Liver (tissue), 9 donors: ENCODE data around the gene TXNDC8. TPM values are rescaled to one million over a fixed set of nuclear protein-coding genes. Genes with fewer than 3 reads are reported as not detected.
"Not testable (repeated sequence)": the region's sequence is repeated elsewhere in the genome, so short reads cannot be mapped to it uniquely, and the experiment has no call there.

Source experiments
- DNase-seq: peaks from one replicate; pipeline ENCODE4 v3.0.0-alpha.2; 2017; ENCODE audit warnings: low spot score
- H3K27ac ChIP-seq, 2 donors: one replicate each; pipeline ENCODE4 v1.7.0; 2013; ENCODE audit warnings: inconsistent platforms in 2 of 2, low read length in 2 of 2, control low read depth in 1 of 2, low read depth in 1 of 2, mild to moderate bottlenecking in 1 of 2
- H3K27me3 ChIP-seq, 4 donors: one replicate each; pipeline versions ENCODE4 v1.6.1 to v1.7.0; 2013; ENCODE audit warnings: low read length in 3 of 4, inconsistent platforms in 1 of 4, mild to moderate bottlenecking in 1 of 4, moderate library complexity in 1 of 4; ENCODE audit not compliant: control insufficient read depth in 4 of 4, insufficient read depth in 4 of 4
- H3K36me3 ChIP-seq, 4 donors: one replicate each; pipeline versions ENCODE4 v1.6.1 to v1.7.0; 2013; ENCODE audit warnings: low read length in 3 of 4, mild to moderate bottlenecking in 3 of 4, low read depth in 1 of 4, moderate library complexity in 1 of 4; ENCODE audit not compliant: control insufficient read depth in 4 of 4, insufficient read depth in 3 of 4
- H3K4me1 ChIP-seq, 4 donors: one replicate each; pipeline versions ENCODE4 v1.6.1 to v1.7.0; 2013; ENCODE audit warnings: low read length in 3 of 4, mild to moderate bottlenecking in 3 of 4, moderate library complexity in 1 of 4; ENCODE audit not compliant: control insufficient read depth in 4 of 4, insufficient read depth in 4 of 4
- H3K4me3 ChIP-seq, 3 donors: one replicate each; pipeline versions ENCODE4 v1.6.1 to v1.7.0; 2013; ENCODE audit warnings: low read length in 3 of 3, control low read depth in 1 of 3, low read depth in 1 of 3, mild to moderate bottlenecking in 1 of 3
- H3K9ac ChIP-seq, 2 donors: one replicate each; pipeline ENCODE4 v1.7.0; 2013; ENCODE audit warnings: low read length in 2 of 2, mild to moderate bottlenecking in 2 of 2, moderate library complexity in 2 of 2, control low read depth in 1 of 2, low read depth in 1 of 2
- H3K9me3 ChIP-seq, 4 donors: one replicate each; pipeline versions ENCODE4 v1.6.1 to v1.7.0; 2013; ENCODE audit warnings: low read length in 3 of 4; ENCODE audit not compliant: control insufficient read depth in 4 of 4
- FOXA1 ChIP-seq: IDR thresholded peaks from 2 replicates; pipeline ENCODE4 v1.6.1; 2016; ENCODE audit warnings: antibody characterized with exemption
- FOXA2 ChIP-seq: IDR thresholded peaks from 2 replicates; pipeline ENCODE4 v1.6.1; 2016; ENCODE audit warnings: antibody characterized with exemption
- GABPA ChIP-seq, 2 donors: IDR thresholded peaks in 1 of 2; conservative IDR thresholded peaks in 1 of 2; 2 replicates each; pipeline ENCODE4 v1.6.1; 2016; ENCODE audit warnings: antibody characterized with exemption in 2 of 2, mild to moderate bottlenecking in 1 of 2, moderate library complexity in 1 of 2
- HNF4A ChIP-seq, 2 donors: conservative IDR thresholded peaks; 2 replicates each; pipeline ENCODE4 v1.6.1; 2016; ENCODE audit warnings: antibody characterized with exemption in 2 of 2, mild to moderate bottlenecking in 2 of 2
- NR2F2 ChIP-seq: IDR thresholded peaks from 2 replicates; pipeline ENCODE4 v1.6.1; 2016; ENCODE audit warnings: antibody characterized with exemption
- RXRA ChIP-seq, 2 donors: IDR thresholded peaks; 2 replicates each; pipeline ENCODE4 v1.6.1; 2017 to 2018; ENCODE audit warnings: antibody characterized with exemption in 2 of 2, mild to moderate bottlenecking in 1 of 2
- SP1 ChIP-seq: IDR thresholded peaks from 2 replicates; pipeline ENCODE4 v1.6.1; 2018; ENCODE audit warnings: antibody characterized with exemption, mild to moderate bottlenecking
- TAF1 ChIP-seq: conservative IDR thresholded peaks from 2 replicates; pipeline ENCODE4 v1.6.1; 2016; ENCODE audit warnings: antibody characterized with exemption, mild to moderate bottlenecking
- WGBS: extraction: QIAGEN DNeasy Blood & Tissue Kit; methylation state at CpG from one replicate; pipeline ENCODE4 v1.1.7; 2013; 5-methylcytosine and 5-hydroxymethylcytosine counted together
- polyA plus RNA-seq, 2 donors: library from polyadenylated mRNA; stranded (reverse) in 1 of 2; unstranded in 1 of 2; fragments of 200-250 nt in 1 of 2; fragments of >200 nt in 1 of 2; fragmentation: Nextera tagmentation in 1 of 2; extraction: Ambion mirVana in 1 of 2; gene quantifications; one replicate each; pipeline versions ENCODE4 v1.2.1 to v1.2.3, GENCODE V29; 2013 to 2015
- total RNA-seq, 2 donors: library from RNA; depleted of rRNA; stranded (reverse); fragments of >200 nt; gene quantifications; one replicate each; pipeline ENCODE4 v1.2.3, GENCODE V29; 2014
- TF ChIP-seq, protein P1 (sequence below): fragments of 150-350 bp; IDR thresholded peaks from 2 replicates; pipeline ENCODE4 v1.5.1; 2017; ENCODE audit warnings: improper control_type of control experiment, low read depth, low read length; ENCODE audit not compliant: missing input control
- TF ChIP-seq, protein P2 (sequence below): IDR thresholded peaks from 2 replicates; pipeline ENCODE4 v1.6.1; 2016; ENCODE audit warnings: antibody characterized with exemption
- donor health status: healthy.
- donor health status: healthy.
- donor health status: healthy.
- donor health status: healthy.
- donor health status: healthy.

Gene TXNDC8
- total and polyA plus RNA-seq, 4 donors: not detected

- 91% methylated on average over 2 of the region's 2 CpGs for WGBS
- H3K4me3 ChIP-seq: no peak overlapping the region
- TF ChIP-seq RXRA (IDR thresholded peaks at IDR 0.05): no peak
- TF ChIP-seq GABPA (IDR thresholded peaks at IDR 0.05 in 1 of 2, conservative IDR thresholded peaks at IDR 0.05 in 1 of 2): no peak
- TF ChIP-seq TAF1: no peak
- TF ChIP-seq HNF4A (conservative IDR thresholded peaks at IDR 0.05): no peak
- no peak for TF ChIP-seq FOXA1
- TF ChIP-seq, protein P1, sequence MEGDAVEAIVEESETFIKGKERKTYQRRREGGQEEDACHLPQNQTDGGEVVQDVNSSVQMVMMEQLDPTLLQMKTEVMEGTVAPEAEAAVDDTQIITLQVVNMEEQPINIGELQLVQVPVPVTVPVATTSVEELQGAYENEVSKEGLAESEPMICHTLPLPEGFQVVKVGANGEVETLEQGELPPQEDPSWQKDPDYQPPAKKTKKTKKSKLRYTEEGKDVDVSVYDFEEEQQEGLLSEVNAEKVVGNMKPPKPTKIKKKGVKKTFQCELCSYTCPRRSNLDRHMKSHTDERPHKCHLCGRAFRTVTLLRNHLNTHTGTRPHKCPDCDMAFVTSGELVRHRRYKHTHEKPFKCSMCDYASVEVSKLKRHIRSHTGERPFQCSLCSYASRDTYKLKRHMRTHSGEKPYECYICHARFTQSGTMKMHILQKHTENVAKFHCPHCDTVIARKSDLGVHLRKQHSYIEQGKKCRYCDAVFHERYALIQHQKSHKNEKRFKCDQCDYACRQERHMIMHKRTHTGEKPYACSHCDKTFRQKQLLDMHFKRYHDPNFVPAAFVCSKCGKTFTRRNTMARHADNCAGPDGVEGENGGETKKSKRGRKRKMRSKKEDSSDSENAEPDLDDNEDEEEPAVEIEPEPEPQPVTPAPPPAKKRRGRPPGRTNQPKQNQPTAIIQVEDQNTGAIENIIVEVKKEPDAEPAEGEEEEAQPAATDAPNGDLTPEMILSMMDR: no peak
- H3K9ac ChIP-seq: no peak overlapping the region
- no peaks in the 10 kb centered on the region for H3K36me3 ChIP-seq
- H3K9me3 ChIP-seq: no peaks in the 10 kb centered on the region
- H3K4me1 ChIP-seq: no peaks in the 10 kb centered on the region
- H3K27me3 ChIP-seq: no peaks in the 10 kb centered on the region
- no peak for DNase-seq
- no peak overlapping the region for H3K27ac ChIP-seq
Measured at GRCh38 chr9:110364451-110364850, 26.8 kb upstream of the TXNDC8 start.

- H3K4me1 ChIP-seq, H3K27me3 ChIP-seq, H3K9ac ChIP-seq, H3K9me3 ChIP-seq, DNase-seq, H3K36me3 ChIP-seq, H3K4me3 ChIP-seq, H3K27ac ChIP-seq: not testable (repeated sequence)
- 80% methylated on average over 1 of the region's 2 CpGs for WGBS
Measured at GRCh38 chr9:110358992-110359391, 21.3 kb upstream of the TXNDC8 start.

DNA sequence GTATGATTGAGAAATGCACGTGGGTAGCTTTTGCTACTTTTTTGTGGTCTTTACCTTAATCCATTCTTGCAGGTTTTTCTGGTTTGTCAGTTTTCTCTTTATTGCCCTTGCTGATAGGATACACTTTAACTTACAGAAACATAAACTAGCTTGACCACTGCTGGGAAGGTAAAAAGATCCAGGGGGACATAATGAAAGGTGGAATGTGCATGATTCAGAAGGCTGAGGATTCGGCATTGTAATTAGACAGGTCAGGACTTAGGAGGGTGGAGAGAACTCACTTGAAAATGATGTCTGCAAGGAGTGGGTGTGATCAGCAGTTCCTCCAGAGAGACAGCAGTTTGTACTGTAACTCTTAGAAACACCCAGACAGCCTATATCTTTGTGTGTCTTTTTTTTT, 19.8 kb upstream of the TXNDC8 start:
- H3K27ac ChIP-seq: no peak overlapping the region
- no peak overlapping the region for H3K4me3 ChIP-seq
- no peaks in the 10 kb centered on the region for H3K4me1 ChIP-seq
- WGBS: 80% methylated on average over 2 of the region's 2 CpGs
- DNase-seq: no peak
- H3K9ac ChIP-seq: no peak overlapping the region
- H3K9me3 ChIP-seq: no peaks in the 10 kb centered on the region
- H3K36me3 ChIP-seq: no peaks in the 10 kb centered on the region
- TF ChIP-seq FOXA2 (no peak), NR2F2 (no peak), HNF4A (conservative IDR thresholded peaks at IDR 0.05) (no peak), SP1 (no peak), RXRA (IDR thresholded peaks at IDR 0.05) (no peak), FOXA1 (no peak)
- TF ChIP-seq, protein P2, sequence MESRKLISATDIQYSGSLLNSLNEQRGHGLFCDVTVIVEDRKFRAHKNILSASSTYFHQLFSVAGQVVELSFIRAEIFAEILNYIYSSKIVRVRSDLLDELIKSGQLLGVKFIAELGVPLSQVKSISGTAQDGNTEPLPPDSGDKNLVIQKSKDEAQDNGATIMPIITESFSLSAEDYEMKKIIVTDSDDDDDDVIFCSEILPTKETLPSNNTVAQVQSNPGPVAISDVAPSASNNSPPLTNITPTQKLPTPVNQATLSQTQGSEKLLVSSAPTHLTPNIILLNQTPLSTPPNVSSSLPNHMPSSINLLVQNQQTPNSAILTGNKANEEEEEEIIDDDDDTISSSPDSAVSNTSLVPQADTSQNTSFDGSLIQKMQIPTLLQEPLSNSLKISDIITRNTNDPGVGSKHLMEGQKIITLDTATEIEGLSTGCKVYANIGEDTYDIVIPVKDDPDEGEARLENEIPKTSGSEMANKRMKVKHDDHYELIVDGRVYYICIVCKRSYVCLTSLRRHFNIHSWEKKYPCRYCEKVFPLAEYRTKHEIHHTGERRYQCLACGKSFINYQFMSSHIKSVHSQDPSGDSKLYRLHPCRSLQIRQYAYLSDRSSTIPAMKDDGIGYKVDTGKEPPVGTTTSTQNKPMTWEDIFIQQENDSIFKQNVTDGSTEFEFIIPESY: no peak
- H3K27me3 ChIP-seq: no peaks in the 10 kb centered on the region
